ENCODE data around the gene FOXA2. TPM values are rescaled to one million over a fixed set of nuclear protein-coding genes. Genes with fewer than 3 reads are reported as not detected.
A peak's percentile ranks its signal among the peaks of the same experiment; 100 is the strongest.

The FOXA2 gene
- total and polyA plus RNA-seq, 2 of the 13 experiments (the other 11 are each of a cell fraction or from before 2014, with no cell fraction given), result 8.8 to 12.2 TPM

- no peak for TF ChIP-seq REST (IDR thresholded peaks at IDR 0.05; ENCODE audit: borderline replicate concordance in 1 of 2, low read depth in 1 of 2, low read length in 2 of 2)
- peak; percentile 63 for TF ChIP-seq USF2 (IDR thresholded peaks at IDR 0.05; ENCODE audit: low read depth, low read length)
- TF ChIP-seq USF2 (CRISPR knock-in tag; IDR thresholded peaks at IDR 0.05; ENCODE audit: borderline replicate concordance), result peak; percentile 77
- peak; percentile 95 for TF ChIP-seq ZMYM3 (CRISPR knock-in tag; IDR thresholded peaks at IDR 0.05)
- TF ChIP-seq RFX3 (CRISPR knock-in tag; IDR thresholded peaks at IDR 0.05), result no peak
- peak; percentile 69 for TF ChIP-seq POLR2G (IDR thresholded peaks at IDR 0.05; ENCODE audit: low read depth, low read length)
- TF ChIP-seq RCOR2 (CRISPR knock-in tag; IDR thresholded peaks at IDR 0.05), result peak; percentile 99
- peak; percentile 96 for TF ChIP-seq CCDC6 (CRISPR knock-in tag; IDR thresholded peaks at IDR 0.05)
- TF ChIP-seq ZNF790 (CRISPR knock-in tag; IDR thresholded peaks at IDR 0.05; ENCODE audit: borderline replicate concordance), result peak; percentile 96
- TF ChIP-seq ZNF749 (CRISPR knock-in tag; IDR thresholded peaks at IDR 0.05; ENCODE audit: borderline replicate concordance), result peak; percentile 98
- peak; percentile 60 for TF ChIP-seq ELF1 (CRISPR knock-in tag; IDR thresholded peaks at IDR 0.05)
- TF ChIP-seq ZNF569 (CRISPR knock-in tag; IDR thresholded peaks at IDR 0.05; ENCODE audit: borderline replicate concordance), result peak; percentile 99; the same call in 1 of the 2 replicates
- TF ChIP-seq NR2F1 (CRISPR knock-in tag; IDR thresholded peaks at IDR 0.05), result peak; percentile 52 to 79; a peak in 3 of 4 replicates
- peak; percentile 97 for TF ChIP-seq ZFP41 (CRISPR knock-in tag; IDR thresholded peaks at IDR 0.05; ENCODE audit: borderline replicate concordance)
- peak; percentile 98 for TF ChIP-seq ZNF501 (CRISPR knock-in tag; IDR thresholded peaks at IDR 0.05)
- peak; percentile 99 for TF ChIP-seq ZNF709 (CRISPR knock-in tag; IDR thresholded peaks at IDR 0.05)
- TF ChIP-seq FIP1L1 (IDR thresholded peaks at IDR 0.05; ENCODE audit: borderline replicate concordance, insufficient read depth, low read depth, low read length), result no peak
- peak; percentile 94 for TF ChIP-seq ISL2 (CRISPR knock-in tag; IDR thresholded peaks at IDR 0.05)
- TF ChIP-seq TIGD3 (CRISPR knock-in tag; IDR thresholded peaks at IDR 0.05; ENCODE audit: borderline replicate concordance), result peak; percentile 94; the same call in 1 of the 2 replicates
- no peak for TF ChIP-seq SP140L (CRISPR knock-in tag; IDR thresholded peaks at IDR 0.05; ENCODE audit: borderline replicate concordance)
- TF ChIP-seq PCBP1 (IDR thresholded peaks at IDR 0.05; ENCODE audit: borderline replicate concordance, low read depth, low read length), result no peak
- peak; percentile 99 for TF ChIP-seq MEIS2 (CRISPR knock-in tag; IDR thresholded peaks at IDR 0.05)
Observed at GRCh38 chr20:22533823-22534751, 50.3 kb downstream of the FOXA2 start (continued).
